HG03196 (cell line): ENCODE measurements around the gene HDAC8.

Experiments
- ATAC-seq: cut with Tn5 transposase; IDR thresholded peaks from one replicate; pipeline ENCODE4 v1.9.1; 2021; ENCODE audit not compliant: unreplicated experiment

HDAC8 gene

GRCh38 chrX:72299891-72300630 lies 272.6 kb downstream of the HDAC8 start:
- ATAC-seq = no peak

- no peak for ATAC-seq
Observed at GRCh38 chrX:72297953-72298730, 274.5 kb downstream of the HDAC8 start.

GRCh38 chrX:72296991-72297390 lies 275.7 kb downstream of the HDAC8 start:
- ATAC-seq = no peak

- no peak for ATAC-seq
Observed at GRCh38 chrX:72295745-72296144, 276.9 kb downstream of the HDAC8 start.

- ATAC-seq = no peak
Observed at GRCh38 chrX:72294497-72294896, 278.1 kb downstream of the HDAC8 start.

GRCh38 chrX:72282302-72282701 lies 290.3 kb downstream of the HDAC8 start:
- no peak for ATAC-seq

- no peak for ATAC-seq
Observed at GRCh38 chrX:72280321-72280845, 292.3 kb downstream of the HDAC8 start.
